ENCODE measurements around the gene EGLN2.
"Not testable (repeated sequence)": the region's sequence is repeated elsewhere in the genome, so short reads cannot be mapped to it uniquely, and the experiment has no call there.

Gene EGLN2

DNA sequence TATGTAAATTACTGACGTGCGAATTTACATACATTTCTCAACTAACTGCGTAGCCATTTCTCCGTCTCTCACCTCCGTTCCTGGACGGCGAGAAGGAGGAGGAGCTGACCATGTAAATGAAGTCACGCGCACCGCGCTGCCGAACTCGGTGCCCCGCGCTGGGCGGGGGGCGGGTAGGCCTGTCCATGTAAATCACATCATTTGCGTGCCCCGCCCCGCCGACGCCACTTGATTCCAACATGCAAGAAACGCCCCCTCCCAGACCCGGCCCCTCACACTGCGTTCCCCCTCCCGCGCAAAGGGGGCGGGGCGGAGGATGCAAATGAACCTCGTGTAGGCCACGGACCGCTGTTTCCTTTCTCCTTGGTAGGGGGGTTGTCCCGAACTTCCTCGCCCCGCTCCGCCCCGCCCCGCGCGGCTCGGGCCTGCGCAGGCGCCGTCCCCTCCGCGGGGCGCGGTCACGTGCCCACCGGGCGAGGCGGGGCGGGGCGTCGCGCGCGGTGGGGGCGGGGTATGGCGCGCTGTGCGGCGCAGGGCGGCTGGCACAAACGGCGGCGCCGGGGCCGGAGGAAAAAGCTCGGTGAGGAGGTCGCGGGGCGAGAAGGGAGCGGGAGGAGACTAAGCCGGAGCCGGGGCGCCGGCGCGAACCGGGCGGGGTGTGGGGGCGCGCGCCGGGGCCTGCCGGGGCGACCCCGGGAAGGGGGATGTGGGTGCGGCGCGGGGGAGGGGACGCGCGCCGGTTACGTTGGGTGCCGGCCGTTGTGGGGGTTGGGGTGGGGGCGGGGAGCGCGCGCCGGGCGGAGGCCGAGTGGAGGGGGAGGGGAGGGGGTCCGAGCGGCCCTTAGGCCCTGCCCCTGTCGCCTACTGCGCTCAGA is at the start of gene EGLN2:
EGLN2 (plus strand) TSS at position 509 of the 875 bp plus-strand sequence. CDS start 1,382 bp downstream, outside the sequence.
- DNase-seq, result peak; percentile 100

DNA sequence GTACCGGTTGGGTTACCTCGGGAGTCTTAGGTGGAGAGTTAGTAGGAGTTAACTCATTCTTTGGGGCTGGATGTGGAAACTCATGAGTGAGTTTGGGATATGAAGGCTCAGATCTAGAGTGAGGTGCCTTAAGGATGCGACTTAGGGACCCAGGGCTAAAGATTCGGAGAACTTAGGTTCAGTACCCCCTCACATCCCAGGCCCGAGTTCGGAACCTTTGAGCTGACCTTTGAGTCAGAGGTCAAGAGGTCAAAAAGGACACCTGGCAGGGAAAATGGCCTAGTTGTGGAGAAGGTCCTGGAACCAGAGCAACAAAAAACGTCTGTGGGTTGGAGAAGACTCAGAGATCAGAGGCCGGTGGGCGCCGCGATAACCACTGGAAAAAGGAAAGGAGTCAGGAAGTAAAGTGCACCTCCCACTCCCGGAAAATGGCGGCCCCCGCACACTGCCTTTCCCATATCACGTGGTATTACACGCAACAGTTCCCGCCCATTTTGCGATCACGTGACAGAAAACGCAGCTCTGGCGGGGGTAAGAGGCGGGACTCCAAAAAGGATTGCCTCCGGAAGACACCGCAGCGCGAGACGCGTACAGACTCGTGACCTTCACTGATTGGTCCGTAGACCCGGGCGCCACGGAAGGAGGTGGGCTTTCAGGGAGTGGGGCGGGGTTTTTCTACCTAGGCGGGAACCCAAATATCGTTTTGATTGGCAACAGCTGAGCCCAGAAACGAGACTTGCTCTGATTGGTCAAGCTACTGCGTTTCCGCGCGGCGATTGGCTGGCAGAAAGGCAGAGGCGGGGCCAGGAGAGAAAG is 48.7 kb upstream of the EGLN2 start, which contains the start of gene ACTMAP:
ACTMAP (minus strand) TSS at position 420 of the 816 bp plus-strand sequence. CDS start 674 bp downstream, outside the sequence.
- DNase-seq, result peak; percentile 99

DNA sequence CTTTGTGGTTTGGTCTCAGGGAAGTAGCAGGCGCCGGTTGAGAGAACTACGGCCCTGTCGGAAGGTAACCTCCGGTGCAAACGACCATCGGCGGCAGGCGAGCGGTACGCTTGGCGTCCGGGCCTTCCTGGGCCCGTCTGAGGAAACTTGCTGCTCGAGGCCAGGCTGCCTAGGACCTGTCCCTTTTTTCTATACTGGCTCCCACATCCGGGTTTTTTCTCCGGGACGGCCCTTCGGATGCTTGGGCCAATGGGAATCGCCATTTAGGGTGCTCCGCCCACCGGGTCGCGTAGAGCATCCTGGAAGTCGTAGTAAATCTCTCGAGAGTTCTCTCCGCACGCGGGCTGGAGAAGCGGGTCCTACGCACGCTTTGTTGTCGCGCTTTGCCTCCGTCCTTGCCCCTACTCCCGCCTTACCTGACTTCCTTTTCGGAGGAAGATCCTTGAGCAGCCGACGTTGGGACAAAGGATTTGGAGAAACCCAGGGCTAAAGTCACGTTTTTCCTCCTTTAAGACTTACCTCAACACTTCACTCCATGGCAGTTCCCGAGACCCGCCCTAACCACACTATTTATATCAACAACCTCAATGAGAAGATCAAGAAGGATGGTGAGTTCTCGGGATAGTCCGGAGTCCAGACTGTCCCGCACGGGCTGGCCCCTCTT is 48.0 kb upstream of the EGLN2 start, which contains the start of gene SNRPA:
SNRPA (plus strand) TSS at position 330 of the 664 bp plus-strand sequence; CDS start at position 536, 206 bp downstream.
- DNase-seq, result peak; percentile 97

DNA sequence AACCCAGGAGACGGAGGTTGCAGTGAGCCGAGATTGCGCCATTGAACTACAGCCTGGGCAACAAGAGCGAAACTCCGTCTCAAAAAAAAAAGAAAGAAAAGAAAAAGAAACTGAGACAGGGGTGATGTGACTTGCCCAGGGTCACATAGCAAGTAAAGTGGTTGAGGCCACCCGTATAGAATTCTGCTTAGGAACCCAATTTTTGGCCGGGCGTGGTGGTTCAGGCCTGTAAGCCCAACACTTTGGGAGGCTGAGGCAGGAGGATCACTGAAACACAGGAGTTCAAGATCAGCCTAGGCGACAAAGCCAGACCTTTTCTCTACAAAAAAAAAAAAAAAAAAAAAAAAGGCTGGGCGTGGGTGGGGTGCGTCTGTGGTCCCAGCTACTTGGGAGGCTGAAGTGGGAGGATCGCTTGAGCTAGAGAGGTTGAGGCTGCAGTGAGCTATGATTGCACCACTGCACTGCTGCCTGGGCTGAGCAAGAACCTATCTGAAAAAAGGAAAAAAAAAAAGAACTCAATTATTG is 46.7 kb upstream of the EGLN2 start:
- no peak for DNase-seq

DNA sequence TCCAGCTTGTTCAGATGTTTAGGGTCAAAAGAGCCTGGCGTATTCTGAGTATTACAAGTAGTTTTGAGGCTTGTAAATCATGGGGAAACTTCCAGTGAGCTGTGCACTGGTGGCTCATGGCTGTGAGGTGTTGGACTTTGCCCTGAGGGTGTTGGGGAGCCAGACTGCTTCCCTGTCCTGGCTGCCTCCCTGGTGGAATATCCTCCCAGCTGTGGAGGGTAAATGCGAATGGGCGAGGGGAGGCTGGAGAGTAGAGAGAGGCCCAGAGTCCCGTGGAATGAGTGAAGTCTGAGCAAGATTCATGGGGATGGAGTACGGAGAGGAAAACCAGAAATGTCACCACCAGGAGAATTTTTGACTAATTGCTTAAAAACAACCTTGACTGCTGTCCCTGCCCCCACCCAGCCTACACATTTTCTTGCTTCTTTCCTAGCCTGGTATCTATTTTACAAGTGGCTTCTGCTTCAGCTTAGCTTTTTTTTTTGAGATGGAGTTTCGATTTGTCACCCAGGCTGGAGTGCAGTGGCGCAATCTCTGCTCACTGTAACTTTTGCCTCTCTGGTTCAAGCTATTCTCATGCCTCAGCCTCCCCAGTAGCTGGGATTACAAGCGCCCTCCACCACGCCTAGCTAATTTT is 44.3 kb upstream of the EGLN2 start:
- DNase-seq, result peak; percentile 77

DNA sequence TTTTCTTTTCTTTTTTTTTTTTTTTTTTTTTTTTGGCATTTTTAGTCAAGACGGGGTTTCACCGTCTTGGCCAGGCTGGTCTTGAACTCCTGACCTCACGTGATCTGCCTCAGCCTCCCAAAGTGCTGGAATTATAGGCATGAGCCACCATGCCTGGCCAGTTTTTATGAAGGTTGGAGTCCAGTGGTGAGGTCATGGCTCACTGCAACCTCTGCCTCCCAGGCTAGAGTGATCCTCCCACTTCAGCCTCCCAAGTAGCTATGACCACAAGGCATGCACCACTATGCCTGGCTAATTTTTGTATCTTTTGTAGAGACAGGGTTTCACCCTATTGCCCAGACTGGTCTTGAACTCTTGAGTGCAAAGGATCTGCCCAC is 43.8 kb upstream of the EGLN2 start:
- DNase-seq, result no peak

DNA sequence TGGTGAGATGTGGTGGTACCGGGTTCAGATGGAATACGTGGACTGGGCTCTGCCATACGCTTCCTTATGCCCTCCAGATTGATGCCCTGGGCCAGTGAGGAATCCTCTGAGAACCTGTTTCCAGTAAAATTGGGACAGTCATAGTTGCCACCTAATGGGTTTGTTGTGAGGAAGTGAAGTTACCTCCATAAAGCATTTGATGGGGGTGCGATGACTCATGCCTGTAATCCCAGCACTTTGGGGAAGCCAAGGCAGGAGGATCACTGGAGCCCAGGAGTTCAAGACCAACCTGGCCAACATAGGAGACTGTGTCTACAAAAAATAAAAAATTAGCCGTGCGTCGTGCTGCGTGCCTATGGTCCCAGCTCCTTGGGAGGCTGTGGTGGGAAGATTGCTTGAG is 43.2 kb upstream of the EGLN2 start:
- no peak for DNase-seq

DNA sequence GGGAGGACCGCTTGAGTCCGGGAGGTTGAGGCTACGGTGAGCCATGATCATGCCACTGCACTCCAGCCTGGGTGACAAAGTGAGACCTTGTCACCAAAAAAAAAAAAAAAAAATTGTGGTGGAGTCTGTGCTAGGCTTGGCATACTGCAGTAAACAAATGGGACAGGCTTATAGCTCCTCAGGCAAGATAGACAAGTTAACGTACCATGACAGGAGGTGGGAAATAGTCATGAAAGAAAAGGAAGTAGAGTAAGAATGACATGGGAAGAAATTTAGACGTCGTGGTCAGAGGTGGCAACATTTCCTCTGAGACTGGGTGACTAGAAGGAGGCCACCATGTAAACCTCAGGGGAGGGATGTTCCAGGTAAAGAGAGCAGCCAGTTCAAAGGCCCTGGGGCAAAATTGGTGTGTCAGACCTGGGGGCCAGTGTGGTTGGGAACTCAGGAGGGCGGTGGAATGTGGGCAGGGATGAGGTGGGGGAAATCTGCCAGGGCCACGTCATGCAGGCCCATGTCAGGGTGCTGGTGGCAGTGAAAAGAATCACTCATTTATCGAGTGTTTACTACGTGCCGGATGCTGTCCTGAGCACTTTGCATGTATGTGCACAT is 42.4 kb upstream of the EGLN2 start:
- no peak for DNase-seq

DNA sequence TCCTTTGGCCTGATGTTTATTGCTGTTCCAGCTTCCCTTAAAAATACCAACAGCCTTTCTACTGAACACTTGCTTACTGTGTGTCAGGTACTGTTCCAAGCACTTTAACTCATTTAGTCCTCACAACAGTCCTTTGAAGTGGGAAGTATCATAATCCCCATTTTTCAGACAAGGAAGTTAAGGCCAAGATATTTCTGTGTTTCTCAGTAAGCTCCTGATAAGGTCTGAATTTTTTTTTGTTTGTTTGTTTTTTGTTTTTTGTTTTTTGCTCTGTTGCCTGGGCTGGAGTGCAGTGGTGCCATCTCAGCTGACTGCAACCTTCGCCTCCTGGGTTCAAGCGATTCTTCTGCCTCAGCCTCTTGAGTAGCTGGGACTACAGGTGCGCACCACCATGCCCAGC is 40.5 kb upstream of the EGLN2 start:
- DNase-seq, result no peak

DNA sequence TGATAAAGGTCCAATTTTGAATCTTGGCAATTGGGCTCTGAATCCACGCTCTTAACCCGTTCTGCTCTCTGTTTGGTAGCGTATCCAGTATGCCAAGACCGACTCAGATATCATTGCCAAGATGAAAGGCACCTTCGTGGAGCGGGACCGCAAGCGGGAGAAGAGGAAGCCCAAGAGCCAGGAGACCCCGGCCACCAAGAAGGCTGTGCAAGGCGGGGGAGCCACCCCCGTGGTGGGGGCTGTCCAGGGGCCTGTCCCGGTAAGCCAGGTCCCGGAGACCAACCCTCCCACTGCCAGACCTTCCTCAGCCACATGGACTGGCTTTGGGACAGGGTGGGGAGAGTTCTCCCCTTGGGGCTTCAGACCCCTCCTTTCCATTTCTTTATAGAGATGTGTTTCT is 39.6 kb upstream of the EGLN2 start:
- no peak for DNase-seq

DNA sequence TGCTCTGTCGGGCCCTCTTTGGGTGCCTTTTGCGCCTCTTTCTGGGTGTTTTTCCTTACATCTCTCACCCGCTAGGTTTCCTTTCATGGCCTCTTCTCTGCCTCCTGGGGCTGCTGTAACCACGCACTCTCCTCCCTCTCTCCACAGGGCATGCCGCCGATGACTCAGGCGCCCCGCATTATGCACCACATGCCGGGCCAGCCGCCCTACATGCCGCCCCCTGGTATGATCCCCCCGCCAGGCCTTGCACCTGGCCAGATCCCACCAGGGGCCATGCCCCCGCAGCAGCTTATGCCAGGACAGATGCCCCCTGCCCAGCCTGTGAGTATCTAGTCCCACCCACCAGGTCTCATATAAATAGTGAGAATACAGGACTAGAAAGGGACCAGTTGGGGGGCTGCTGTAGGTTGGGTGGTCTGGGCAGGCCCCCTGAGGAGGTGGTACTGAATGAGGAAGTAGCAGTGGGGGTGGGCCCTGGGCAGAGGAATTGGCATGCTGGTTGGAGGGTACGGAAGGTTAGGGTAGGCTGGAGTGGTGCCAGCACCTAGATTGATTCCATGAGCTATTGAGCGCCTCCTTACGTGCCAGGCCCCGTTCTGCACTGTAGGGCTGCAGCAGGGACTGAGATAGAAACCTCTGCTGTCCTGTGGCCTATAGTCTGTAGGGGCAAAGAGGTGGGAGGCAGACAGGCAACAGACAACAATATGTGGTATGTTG is 36.1 kb upstream of the EGLN2 start:
- no peak for DNase-seq

DNA sequence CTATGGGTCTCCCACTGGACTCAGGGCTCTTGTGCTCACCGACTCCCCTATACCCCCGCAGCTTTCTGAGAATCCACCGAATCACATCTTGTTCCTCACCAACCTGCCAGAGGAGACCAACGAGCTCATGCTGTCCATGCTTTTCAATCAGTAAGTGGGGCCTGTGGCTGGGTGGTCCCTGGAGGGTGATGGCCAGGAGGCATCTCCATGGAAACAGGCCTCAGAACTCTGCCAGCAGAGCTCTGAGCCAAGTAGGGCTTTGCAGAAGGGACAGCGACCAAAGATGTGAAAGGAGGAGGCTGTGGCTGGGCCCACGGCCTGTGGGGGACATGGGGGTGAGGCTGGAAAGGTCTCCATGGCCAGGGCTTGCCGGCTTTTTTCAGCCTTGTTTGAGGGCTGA is 35.5 kb upstream of the EGLN2 start:
- DNase-seq, result no peak

DNA sequence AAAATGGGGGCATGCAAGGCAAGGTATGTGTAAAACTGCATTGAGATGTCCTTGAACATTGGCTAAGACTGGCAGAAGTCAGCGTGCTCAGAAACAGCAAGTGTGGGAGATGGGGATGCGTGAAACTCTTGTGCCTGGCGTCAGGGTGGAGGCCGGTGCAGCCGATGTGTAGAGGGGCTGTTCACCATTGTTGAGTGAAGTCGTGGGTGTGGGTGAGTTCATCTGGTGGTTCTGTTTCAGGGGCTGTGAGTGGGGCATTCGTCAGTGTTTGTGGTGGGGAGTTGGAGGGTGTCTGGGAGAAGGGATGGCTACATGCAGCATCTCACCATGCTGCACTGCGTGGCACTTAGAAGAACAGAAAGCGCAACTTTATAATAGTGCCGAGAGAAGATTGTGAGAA is 35.0 kb upstream of the EGLN2 start:
- no peak for DNase-seq

DNA sequence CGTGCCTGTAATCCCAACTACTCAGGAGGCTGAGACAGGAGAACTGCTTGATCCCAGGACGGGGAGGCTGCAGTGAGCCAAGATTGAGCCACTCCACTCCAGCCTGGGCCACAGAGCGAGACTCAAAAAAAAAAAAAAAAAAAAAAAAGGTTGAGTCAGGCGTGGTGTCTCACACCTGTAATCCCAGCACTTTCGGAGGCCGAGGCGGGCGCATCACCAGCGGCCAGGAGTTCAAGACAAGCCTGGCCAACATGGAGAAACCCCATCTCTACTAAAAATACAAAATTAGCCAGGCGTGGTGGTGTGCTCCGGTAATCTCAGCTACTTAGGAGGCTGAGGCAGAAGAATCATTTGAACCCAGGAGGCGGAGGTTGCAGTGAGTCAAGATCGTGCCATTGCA is 32.6 kb upstream of the EGLN2 start:
- not testable (repeated sequence) for DNase-seq

DNA sequence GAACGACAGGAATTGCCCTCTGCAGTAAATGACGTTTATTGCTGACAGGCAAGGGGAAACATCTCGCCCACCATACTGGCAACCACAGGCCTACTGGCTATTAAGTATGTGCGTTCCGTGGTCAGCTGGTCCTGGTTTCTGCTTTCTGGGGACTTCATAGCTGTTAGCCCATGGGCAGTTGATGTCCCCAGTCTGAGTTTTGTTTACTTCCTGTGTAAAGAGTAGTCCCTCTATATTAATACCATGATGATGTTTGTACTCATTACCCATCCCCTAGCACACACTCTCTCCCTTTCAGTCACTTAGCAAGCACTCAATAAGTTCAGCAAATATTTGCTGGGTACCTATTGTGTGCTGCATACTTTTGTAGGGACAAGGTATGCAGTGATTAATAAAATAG is 30.1 kb upstream of the EGLN2 start:
- no peak for DNase-seq

DNA sequence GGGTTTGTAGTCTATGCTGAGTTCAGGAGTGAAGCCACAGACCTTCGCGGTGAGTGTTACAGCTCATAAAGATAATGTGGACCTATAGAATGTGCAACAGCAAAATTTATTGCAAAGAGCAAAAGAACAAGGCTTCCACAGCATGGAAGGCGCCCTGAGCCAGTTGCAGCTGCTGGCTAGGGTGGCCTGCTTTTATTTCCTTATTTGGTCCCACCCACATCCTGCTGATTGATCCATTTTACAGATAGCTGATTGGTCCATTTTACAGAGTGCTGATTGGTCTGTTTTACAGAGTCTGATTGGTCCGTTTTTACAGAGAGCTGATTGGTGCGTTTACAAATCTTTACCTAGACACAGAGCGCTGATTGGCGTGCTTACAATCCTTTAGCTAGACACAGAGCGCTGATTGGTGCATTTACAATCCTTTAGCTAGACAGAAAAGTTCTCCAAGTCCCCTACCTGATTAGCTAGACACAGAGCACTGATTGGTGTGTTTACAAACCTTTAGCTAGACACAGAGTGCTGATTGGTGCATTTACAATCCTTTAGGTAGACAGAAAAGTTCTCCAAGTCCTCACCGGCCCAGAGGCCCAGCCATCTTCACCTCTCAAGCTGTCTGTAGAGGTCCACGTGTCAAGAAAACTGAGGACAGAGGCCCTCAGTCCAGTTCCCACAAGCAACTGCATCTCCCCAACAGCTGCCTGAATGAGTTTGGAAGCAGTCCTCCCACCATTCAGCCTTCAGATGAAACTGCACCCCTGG is 27.7 kb upstream of the EGLN2 start:
- DNase-seq, result not testable (repeated sequence)

DNA sequence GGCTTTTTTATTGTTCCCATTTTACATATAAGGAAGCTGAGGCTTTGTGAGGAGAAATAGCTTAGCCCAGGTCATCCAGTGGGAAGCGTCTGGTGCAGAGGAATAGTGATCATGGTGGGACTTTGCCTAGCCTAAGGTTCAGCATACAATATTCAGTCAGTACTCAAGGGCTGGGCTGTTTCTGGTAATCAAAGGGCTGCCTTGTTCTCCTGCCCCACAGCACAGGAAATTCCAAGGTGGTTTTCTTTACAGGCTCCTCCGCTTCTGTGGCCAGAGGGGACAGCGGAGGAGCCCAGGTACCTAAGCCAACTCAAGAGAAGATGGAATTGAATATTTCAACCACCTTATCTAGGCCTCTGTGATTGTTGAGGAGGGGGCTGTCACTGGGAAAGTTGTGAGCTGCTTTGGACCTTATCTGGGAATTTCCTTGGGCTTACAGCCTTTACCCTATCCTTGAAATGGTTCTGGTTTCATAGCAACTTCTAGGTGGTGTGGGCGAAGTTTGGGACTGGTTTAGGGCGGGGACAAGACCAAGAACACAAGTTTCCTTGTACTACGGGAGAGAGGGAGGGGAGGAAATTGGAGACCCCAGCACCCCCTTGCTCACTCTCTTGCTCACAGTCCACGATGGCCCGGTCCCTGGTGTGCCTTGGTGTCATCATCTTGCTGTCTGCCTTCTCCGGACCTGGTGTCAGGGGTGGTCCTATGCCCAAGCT is 23.9 kb upstream of the EGLN2 start, which contains the start of gene MIA:
MIA (plus strand) TSS at position 606 of the 716 bp plus-strand sequence; CDS start at position 628, 22 bp downstream.
- DNase-seq, result no peak

DNA sequence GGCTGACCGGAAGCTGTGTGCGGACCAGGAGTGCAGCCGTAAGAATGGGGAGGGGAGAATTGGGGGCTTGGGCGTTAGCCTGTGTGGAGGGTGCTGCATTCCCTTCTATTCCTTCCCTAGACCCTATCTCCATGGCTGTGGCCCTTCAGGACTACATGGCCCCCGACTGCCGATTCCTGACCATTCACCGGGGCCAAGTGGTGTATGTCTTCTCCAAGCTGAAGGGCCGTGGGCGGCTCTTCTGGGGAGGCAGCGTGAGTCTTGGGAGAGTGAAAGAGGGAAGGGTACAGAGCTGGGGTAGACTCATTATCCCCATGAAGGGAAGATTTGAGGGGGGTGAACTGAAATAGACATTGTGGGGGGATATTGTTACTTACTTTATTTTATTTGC is 23.4 kb upstream of the EGLN2 start:
- DNase-seq, result no peak

DNA sequence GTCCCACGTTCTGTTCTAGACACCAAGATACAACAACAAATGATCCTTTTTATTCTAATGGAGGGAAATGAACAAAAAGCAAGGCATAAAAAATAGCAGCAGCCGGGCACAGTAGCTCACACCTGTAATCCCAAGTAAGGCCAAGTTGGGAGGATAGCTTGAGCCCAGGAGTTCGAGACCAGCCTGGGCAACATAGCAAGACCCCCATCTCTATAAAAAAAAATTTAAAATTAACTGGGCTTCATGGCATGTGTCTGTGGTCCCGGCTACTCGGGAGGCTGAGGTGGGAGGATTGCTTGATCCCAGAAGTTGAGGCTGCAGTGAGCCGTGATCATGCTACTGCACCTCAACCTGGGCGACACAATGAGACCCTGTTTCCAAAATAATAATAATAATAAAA is 22.6 kb upstream of the EGLN2 start:
- no peak for DNase-seq
